ENCODE measurements around the gene CRIP1.

CRIP1 gene

GRCh38 chr14:105467249-105467941, 19.3 kb upstream of the CRIP1 start:
- FAIRE-seq (no peak), DNase-seq (ENCODE audit: insufficient read length, low spot score) (no peak)
- no peak for TF ChIP-seq CTCF (IDR thresholded peaks at IDR 0.05; ENCODE audit: insufficient read depth, missing control alignments)

- TF ChIP-seq CTCF (IDR thresholded peaks at IDR 0.05; ENCODE audit: insufficient read depth, missing control alignments) = no peak
- DNase-seq (ENCODE audit: insufficient read length, low spot score) (no peak), FAIRE-seq (no peak)
Measured at GRCh38 chr14:105467942-105468471, 18.7 kb upstream of the CRIP1 start.

GRCh38 chr14:105468621-105469241, 18.0 kb upstream of the CRIP1 start:
- DNase-seq (ENCODE audit: insufficient read length, low spot score) = no peak
- no peak for TF ChIP-seq CTCF (IDR thresholded peaks at IDR 0.05; ENCODE audit: insufficient read depth, missing control alignments)
- FAIRE-seq = no peak

GRCh38 chr14:105469456-105470349, 17.0 kb upstream of the CRIP1 start:
- FAIRE-seq (no peak), DNase-seq (ENCODE audit: insufficient read length, low spot score) (no peak)
- no peak for TF ChIP-seq CTCF (IDR thresholded peaks at IDR 0.05; ENCODE audit: insufficient read depth, missing control alignments)

- TF ChIP-seq CTCF (IDR thresholded peaks at IDR 0.05; ENCODE audit: insufficient read depth, missing control alignments) = no peak
- no peak for FAIRE-seq
- no peak for DNase-seq (ENCODE audit: insufficient read length, low spot score)
Measured at GRCh38 chr14:105470350-105471296, 16.1 kb upstream of the CRIP1 start.

GRCh38 chr14:105471297-105471821, 15.3 kb upstream of the CRIP1 start:
- DNase-seq (ENCODE audit: insufficient read length, low spot score) (no peak), FAIRE-seq (no peak)
- TF ChIP-seq CTCF (IDR thresholded peaks at IDR 0.05; ENCODE audit: insufficient read depth, missing control alignments) = no peak

Measured in D721Med (cell line).